HG03097 (cell line): ENCODE measurements around the gene NPB.

Source experiments
- ATAC-seq: cut with Tn5 transposase; IDR thresholded peaks from one replicate; pipeline ENCODE4 v1.9.1; 2021; ENCODE audit not compliant: unreplicated experiment, low FRiP score

NPB gene

DNA sequence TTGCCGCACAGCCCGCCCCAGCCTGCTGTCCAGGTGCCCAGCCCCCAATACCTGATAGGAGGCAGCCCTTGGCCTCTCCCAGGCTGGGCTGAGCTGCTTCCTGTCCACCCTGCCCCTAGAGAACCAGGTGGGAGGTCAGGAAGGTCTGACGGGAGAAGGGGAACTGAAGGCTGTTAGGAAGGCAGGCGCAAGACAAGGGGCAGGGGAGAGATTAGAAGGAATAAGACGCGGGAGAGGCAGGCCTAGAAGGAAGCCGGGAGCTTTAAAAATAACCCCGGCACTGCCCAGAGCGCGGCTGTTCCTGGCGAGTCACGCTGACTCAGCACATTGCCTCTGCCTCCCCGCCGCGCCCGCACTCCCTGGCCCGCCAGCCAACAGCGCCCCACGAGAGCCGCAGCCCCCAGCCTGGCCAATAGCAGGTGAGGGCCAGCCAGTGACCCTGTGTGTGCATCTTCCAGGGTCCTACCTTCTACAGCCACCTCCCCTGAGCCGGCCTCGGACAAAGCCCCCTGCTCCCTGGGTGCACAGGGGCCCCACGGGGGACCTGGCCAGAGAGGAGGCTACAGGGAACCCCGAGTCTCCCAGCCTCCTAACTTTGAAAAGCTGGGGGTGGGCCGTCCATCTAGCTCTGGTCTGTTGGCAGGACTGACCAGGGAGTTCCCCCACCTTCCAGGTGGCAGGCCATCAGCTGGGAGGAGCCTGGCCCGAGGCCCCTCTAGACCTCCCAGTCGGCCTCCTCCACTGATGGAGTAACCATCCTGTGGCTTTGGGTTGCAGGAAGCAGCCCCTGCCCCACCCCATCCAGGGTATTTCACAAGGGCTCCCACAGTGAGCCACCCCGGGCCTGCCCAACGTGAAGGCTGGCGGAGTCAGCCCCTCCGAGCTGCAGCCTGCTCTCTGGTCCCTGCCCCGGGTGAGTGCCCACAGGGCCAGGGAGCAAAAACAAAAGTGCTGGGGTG is 21.5 kb downstream of the NPB start:
- no peak for ATAC-seq

DNA sequence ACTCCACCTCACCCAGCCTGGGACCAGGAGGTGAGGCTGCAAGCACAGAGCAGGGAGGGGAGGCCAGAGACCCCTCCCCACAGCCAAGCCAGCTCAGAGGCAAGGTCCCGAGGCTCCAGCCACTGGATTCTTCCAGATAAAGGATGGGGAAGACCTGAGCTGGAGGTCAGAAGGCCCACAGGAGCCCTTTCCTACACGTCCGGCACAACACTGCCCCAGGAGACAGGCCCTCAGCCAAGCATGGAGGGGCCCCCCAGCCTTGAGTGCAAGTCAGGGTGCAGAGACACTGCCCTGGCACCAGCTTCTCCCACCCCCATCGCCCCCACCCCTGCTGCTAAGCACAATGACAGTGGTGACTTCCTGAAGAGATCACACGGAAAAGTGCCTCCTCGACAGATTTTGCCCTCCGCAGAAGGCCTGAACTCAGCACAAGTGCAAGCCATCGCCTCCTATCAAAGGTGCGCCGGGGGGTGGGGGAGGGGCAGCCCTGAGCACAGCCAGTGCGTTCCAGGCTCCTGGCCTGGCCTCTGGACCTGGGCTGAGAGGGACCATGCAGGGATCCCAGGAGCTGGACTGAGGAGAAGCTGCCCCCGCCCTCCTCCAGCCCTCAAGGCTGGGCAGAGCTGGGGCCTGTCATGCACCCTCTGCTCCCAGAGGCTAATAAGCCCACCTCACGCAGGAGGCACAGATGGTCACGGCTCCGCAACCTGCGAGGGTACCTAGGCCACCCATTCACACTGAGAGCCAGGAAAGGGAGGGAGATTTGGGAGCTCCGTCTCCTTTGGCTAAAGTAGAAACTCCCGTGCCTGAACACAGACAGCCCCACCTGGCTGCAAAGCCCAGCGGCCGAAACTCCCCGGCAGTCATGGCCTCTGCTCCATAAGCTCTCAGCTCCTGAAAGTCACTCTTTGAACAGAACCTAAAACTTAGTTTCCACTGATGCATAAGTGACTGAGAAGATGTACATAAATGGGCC is 22.8 kb downstream of the NPB start:
- no peak for ATAC-seq

- no peak for ATAC-seq
Observed at GRCh38 chr17:81925860-81926450, 23.9 kb downstream of the NPB start.

GRCh38 chr17:81926451-81927151 is 24.6 kb downstream of the NPB start:
- peak; percentile 13 for ATAC-seq

DNA sequence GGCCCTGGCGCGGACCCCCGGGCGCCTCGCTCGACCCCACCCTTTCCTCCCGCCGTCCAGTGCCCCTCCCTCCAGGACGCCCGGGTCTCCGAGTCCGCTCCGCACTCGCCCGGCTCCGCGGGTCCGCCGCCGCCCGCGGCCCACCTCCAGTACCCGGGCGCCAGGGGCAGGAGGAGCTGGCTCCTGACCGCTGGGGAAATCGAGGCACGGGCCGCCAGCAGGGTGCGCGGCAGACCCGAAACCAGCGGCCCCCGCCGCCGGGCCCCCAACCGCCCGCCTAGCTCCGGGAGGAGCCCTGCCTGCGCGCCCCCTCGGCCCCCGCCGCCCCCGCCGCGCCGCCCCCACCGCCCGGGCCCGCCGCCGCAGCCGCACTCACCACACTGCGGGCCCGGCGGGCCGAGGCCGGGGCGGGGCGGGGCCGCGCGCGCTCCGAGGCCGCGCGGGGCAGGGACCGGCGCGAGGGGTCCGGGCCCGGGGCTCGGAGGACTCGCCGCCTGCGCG is 25.2 kb downstream of the NPB start:
- peak; percentile 7 for ATAC-seq

DNA sequence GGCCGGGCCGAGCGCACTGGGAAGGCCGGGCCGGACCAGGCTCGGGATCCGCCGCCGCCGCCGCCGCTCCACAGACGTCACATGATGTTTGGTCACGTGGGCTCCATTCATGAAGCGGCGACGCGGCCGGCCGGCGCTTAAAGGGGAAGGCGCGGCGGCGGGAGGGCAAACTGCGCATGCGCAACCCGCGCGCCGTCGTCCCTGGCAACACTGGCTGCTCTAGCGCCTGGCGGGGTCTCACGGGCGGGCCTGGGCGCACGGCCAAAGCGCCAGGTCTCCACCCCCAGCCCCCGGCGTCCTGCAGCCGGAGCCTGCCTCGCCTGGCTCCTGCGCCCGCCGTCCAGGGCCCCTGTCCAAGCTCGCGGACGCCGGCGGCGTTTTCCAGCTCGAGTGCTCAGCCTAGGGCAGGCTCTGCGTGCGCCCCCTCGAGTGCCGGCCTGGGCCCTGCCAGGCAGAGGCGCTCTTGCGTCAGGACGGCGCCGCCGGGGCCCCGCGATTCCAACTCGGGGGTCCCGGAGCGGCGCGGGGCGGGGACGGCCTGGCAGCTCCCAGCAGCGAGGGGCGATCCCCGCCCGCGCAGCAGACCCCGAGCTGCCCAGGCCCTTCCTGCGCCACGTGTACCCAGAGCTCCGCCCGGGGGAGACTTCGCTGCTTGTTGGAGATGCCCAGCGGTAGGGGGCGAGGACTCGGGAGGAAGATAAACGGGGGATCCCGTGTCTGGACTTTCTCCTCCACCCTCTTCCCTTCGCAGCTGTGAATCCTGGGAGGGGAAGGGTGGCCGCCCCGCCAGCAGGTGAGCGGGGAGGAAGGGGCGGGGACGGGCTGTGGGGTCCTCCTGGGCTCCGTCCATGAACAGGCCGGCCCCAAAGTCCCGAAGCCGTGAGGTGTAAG is 25.9 kb downstream of the NPB start, which contains the start of gene MAFG:
Gene MAFG (minus strand): TSS at position 83 of the 891 bp plus-strand sequence. CDS start 4,550 bp downstream, outside the sequence.
- peak; percentile 53 for ATAC-seq

DNA sequence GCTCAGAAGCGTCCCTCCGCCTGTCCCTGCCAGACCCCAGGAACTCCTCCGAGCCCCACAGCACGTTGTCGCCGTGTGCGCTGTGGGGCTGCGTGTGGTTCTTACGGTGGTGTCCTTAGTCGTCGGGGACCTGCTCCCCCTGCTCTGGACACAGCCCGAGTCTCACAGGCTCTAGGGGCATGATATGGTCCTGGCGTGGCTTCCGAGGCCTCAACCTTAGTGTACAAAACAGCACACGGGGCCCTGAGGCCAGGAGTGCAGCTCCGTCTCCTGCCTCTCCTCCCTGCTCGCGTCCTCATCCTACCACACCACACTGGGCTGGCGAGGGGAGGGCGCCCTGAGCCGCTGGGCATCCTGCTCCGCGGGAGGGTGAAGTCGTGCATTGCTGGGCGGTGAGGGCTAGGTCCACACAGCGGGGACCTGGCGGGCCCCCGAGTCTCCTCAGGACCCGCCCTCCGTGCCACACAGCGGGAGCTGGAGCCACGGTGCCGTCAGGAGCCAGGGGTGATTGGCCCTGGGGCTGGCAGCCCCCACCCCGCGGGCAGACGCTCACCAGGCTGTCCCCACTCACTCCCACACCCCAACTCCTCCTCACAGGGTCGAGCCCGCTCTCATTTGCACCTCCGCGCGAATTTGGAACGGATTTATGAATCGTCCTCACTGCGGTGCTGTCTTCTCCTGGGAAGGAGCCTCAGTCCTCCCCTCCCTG is 26.7 kb downstream of the NPB start:
- no peak for ATAC-seq

DNA sequence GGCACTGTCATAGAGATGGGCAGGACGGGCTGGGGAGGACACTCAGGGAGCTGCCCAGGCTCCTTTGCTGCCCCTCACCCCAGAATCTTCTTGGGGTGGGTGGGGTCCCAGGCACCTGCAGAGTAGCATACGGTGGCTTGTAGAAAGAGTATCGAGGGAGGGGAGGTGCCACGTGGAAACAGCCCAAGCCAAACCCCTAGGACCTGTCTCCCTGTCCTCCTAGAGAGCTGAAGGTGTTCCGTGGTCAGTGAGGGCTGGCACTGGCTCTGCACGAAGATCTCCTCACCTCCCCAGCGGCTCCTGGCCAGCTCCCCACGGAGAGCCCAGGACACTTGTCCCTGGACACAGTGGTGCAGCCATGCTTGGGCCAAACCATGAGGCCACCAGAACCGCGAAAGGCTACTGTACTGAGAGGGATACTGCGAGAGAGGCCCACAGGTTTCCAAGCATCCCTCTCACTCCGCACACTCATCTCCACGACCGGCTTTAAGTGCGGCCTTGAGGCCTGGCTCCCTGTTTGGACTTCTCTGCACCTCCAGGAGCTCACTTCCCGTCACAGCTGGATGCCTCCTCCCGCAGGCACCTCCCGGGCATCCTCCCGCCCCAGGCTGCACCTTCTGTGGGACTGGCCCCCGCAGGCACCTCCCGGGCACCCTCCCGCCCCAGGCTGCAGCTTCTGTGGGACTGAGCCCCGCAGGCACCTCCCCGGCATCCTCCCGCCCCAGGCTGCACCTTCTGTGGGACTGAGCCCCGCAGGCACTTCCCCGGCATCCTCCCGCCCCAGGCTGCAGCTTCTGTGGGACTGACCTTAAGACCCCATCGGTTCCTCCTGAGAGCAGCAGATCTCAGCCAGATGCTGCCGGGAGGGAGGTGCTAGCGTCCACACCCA is 27.5 kb downstream of the NPB start:
- no peak for ATAC-seq

DNA sequence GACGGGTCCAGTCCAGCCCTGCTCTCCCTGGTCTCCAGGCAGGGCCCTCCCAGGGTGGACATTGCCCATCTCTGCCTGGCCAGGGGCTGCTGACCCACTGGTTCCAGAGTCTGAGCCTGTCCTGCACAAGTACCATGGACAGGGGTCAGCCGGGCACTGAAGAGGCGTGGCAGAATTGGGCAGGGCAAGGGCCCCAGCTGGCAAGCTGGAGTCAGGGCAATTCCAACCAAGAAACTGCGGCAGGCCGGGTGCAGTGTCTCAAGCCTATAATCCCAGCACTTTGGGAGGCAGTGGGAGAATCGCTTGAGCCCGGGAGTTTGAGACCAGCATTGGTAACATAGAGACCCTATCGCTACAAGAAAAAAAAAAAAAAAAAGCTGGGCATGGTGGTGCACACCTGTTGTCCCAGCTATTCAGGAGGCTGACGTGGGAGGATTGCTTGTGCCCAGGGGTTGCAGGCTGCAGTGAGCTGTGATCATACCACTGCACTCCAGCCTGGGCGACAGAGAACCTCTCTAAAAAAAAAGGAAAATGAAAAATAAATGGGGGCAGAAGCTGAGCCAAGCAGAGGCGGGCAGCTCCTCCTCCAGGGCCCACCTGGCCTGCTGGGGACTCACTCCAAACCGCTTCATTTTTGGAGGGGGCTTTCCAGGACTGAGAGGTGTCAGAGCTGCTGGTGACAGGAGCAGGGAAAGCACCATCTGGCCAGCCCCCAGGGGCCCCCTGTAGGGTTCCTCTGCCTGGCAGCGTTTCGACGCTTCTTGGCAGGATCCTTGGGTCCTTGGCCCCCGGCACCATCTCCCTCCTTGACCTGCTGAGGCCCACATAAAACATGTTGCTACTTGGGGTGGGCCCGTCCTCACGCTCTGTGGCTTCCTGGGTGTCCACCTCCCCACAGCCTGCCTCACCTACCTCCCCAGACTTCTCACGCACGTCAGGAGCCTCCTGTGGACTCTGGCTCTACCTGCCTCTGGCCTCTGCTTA is 28.4 kb downstream of the NPB start:
- no peak for ATAC-seq

DNA sequence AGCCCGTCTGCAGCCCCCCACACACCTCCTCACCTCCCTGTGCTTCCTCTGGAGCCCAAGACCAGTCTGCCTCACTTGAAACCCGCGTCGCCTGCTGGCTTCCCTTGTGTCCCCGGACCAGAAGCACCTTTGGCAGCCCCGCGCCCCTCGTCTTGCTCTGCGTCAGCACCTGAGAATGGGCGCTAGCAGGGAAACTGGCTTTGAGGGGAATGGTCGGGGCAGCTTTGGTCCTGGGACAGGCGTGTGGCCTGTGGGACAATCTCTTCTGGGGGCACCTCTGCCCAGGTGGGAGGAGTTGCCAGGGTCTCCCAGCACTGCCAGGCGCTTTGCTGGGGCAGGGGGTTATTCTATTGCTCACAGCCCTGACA is 29.1 kb downstream of the NPB start:
- no peak for ATAC-seq

DNA sequence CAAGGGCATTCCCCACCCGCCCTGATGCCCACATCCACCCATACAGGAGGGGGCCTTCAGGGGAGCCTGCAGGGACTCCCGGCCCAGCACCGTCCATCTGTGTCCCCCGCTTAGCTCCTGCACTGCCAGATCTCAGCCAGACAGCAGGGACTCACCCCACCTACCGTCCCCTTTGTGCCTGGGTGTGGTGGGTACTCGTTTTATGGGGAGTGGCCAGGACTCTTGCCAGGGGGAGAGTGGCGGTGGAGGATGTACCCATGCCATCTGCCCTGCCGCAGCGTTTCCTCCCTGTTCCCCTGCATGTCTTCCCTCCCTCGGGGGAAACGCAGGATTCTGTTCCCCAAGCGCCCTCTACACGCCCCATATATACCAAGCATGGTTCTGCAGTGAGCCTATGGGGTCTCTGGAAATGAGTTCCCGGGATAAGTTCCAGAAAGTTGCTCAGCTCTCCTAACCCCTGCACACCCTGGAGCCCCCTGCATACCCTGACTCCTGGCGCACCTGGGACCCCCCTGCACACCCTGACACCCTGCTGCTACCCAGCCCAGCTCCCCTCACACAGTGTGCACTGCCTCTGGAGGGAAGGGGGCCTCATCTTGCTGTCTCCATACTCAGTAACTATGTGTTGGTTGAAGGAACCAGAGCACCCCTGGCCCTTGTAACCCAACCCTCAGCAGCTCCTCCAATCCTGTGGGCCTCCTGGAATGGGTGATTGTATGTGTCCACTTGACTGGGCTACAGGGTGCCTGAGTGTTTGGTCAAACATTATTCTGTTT is 29.7 kb downstream of the NPB start:
- no peak for ATAC-seq

DNA sequence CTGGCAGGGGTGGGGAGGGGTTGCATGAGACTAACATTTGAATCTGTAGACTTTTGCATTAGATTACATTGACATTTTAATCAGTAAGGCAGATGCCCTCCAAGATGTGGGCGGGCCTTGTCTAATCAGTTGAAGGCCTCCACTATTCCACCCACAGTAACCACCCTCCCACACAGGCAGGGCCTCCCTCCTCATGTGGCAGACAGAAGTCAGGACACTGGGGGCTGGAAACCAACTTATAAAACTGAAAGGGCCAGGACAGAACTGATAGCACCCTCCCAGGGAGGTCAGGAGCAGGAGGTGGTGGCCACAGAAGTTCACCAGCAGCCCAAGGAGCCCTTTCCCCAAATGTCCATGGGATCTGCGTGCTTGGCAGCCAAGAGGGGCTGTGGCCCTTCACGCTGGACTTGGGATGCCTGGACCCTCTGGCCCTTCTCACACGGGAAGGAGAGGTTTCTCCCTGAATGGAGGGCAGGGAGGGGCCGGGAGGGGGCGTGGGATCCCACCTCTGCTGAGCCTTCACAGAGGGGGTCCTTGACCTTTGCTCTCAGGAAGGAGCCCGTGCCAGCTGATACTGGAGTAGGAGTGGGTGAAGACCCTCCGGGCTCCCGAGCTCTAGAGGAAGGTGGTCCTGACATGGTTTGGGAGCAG is 30.4 kb downstream of the NPB start:
- no peak for ATAC-seq

GRCh38 chr17:81933178-81933699 is 31.2 kb downstream of the NPB start:
- no peak for ATAC-seq

GRCh38 chr17:81934098-81934757 is 32.2 kb downstream of the NPB start:
- ATAC-seq = no peak
